Fibroblast of the aortic adventitia (primary cell): ENCODE data around the gene WDR27. TPM values are rescaled to one million over a fixed set of nuclear protein-coding genes. Genes with fewer than 3 reads are reported as not detected.

Experiments
- DNase-seq: peaks from one replicate; pipeline ENCODE4 v3.0.0-alpha.2; 2010; ENCODE audit warnings: low read depth
- H3K4me3 ChIP-seq: 2 replicates; pipeline ENCODE4 v1.5.1; 2011; ENCODE audit warnings: low read depth, mild to moderate bottlenecking, control low read depth, low read length, moderate library complexity
- total RNA-seq: library from RNA; depleted of rRNA; stranded (reverse); fragments of >200 nt; gene quantifications from 2 replicates; pipeline ENCODE4 v1.2.3, GENCODE V29; 2012; ENCODE audit warnings: low replicate concordance
- TF ChIP-seq, protein P1 (sequence below): IDR thresholded peaks from 2 replicates; pipeline ENCODE4 v1.5.1; 2011; ENCODE audit warnings: mild to moderate bottlenecking, low read length, control low read depth, inconsistent platforms; ENCODE audit not compliant: insufficient read depth

The WDR27 gene
- total RNA-seq, 1 donor, result 19.9 TPM

- TF ChIP-seq, protein P1, sequence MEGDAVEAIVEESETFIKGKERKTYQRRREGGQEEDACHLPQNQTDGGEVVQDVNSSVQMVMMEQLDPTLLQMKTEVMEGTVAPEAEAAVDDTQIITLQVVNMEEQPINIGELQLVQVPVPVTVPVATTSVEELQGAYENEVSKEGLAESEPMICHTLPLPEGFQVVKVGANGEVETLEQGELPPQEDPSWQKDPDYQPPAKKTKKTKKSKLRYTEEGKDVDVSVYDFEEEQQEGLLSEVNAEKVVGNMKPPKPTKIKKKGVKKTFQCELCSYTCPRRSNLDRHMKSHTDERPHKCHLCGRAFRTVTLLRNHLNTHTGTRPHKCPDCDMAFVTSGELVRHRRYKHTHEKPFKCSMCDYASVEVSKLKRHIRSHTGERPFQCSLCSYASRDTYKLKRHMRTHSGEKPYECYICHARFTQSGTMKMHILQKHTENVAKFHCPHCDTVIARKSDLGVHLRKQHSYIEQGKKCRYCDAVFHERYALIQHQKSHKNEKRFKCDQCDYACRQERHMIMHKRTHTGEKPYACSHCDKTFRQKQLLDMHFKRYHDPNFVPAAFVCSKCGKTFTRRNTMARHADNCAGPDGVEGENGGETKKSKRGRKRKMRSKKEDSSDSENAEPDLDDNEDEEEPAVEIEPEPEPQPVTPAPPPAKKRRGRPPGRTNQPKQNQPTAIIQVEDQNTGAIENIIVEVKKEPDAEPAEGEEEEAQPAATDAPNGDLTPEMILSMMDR, result no peak
- DNase-seq, result no peak
- H3K4me3 ChIP-seq, result no peak overlapping the region
These were observed 75.2 kb downstream of the WDR27 start for GRCh38 chr6:169626649-169627048.

- TF ChIP-seq, protein P1, result no peak
- no peak overlapping the region for H3K4me3 ChIP-seq
- no peak for DNase-seq
These were observed 75.7 kb downstream of the WDR27 start for GRCh38 chr6:169626169-169626568.

DNA sequence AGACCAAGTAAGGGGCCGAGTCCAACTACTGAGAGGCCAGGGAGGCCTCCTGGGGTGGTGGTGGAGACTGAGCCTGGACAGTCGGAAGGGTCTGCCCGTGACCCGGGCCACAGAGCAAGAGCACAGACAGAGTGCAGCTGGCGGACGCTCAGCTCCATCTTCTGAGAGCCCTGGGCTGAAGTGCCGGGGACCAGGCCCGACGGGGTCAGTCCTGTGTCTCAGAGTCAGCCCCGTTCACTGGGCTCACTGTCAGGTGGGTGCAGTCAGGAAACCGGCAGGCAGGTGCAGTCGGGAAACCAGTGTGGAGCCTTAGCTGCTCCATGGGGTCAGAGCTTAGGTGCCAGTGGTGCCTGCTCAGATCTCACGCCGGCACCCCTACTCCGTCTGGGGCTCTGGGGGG is 76.5 kb downstream of the WDR27 start:
- TF ChIP-seq, protein P1, result no peak
- no peak overlapping the region for H3K4me3 ChIP-seq
- DNase-seq, result no peak

GRCh38 chr6:169624785-169625184 is 77.0 kb downstream of the WDR27 start:
- DNase-seq, result no peak
- no peak overlapping the region for H3K4me3 ChIP-seq
- TF ChIP-seq, protein P1, result no peak

- TF ChIP-seq, protein P1, result no peak
- DNase-seq, result no peak
- H3K4me3 ChIP-seq, result no peak overlapping the region
These were observed 77.9 kb downstream of the WDR27 start for GRCh38 chr6:169623975-169624374.

DNA sequence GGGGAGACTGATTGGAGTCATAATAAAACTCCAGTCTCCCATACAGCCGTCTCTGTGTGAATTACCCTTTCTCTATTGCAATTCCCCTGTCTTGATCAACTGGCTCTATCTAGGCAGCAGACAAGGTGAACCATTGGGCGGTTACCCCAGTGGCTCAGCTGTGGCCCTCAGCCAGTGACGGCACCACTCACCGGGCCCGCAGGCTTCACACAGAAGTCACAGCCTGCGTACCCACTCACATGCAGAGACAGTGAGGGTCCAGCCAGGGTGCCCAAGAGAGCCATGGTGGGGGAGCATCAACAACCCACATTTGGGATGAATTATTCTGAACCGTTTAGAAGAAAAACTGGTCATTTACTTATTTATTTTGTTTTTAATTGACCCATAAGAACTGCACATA is 78.5 kb downstream of the WDR27 start:
- H3K4me3 ChIP-seq, result no peak overlapping the region
- TF ChIP-seq, protein P1, result no peak
- no peak for DNase-seq

- TF ChIP-seq, protein P1, result no peak
- no peak for DNase-seq
- no peak overlapping the region for H3K4me3 ChIP-seq
These were observed 79.2 kb downstream of the WDR27 start for GRCh38 chr6:169622618-169623017.
